SK-N-SH treated with all-trans-retinoic acid at 6 μM for 48 hours (cell line): Measurements from ENCODE around the gene ACTL8.

Experiments
- ATAC-seq: fragments of 200-7000 bp; cut with Tn5 transposase; 3 replicates; pipeline ENCODE4 v1.9.1; 2020; ENCODE audit warnings: mild to moderate bottlenecking, moderate library complexity
- ARNTL ChIP-seq: fragments of 450-650 bp; formaldehyde crosslinking; IDR thresholded peaks from 2 replicates; pipeline ENCODE4 v1.5.0; 2020; ENCODE audit warnings: low read depth, mild to moderate bottlenecking, moderate library complexity, borderline replicate concordance
- BACH2 ChIP-seq: fragments of 250-450 bp; sonication (Bioruptor Pico); IDR thresholded peaks from 2 replicates; pipeline ENCODE4 v1.9.0; 2021; ENCODE audit warnings: mild to moderate bottlenecking, borderline replicate concordance
- CREB5 ChIP-seq: fragments of 250-450 bp; sonication (Bioruptor Pico); IDR thresholded peaks from 2 replicates; pipeline ENCODE4 v1.5.1; 2020; ENCODE audit warnings: low read depth, mild to moderate bottlenecking, moderate library complexity
- CSDC2 ChIP-seq: fragments of 250-450 bp; sonication (Bioruptor Pico); IDR thresholded peaks from 2 replicates; pipeline ENCODE4 v1.5.0; 2020; ENCODE audit warnings: mild to moderate bottlenecking, moderate library complexity
- CSRNP3 ChIP-seq: fragments of 250-450 bp; sonication (Bioruptor Pico); IDR thresholded peaks from 2 replicates; pipeline ENCODE4 v1.5.1; 2021; ENCODE audit warnings: mild to moderate bottlenecking, moderate library complexity
- ESRRG ChIP-seq: fragments of 250-450 bp; sonication (Bioruptor Pico); IDR thresholded peaks from 2 replicates; pipeline ENCODE4 v1.6.1; 2021; ENCODE audit warnings: mild to moderate bottlenecking
- GLIS3 ChIP-seq: fragments of 250-450 bp; sonication (Bioruptor Pico); IDR thresholded peaks from 2 replicates; pipeline ENCODE4 v1.5.0; 2020; ENCODE audit warnings: mild to moderate bottlenecking, moderate library complexity
- OSR1 ChIP-seq: fragments of 250-450 bp; sonication (Bioruptor Pico); IDR thresholded peaks from 2 replicates; pipeline ENCODE4 v1.8.0; 2022; ENCODE audit warnings: moderate library complexity, mild to moderate bottlenecking, inconsistent platforms
- PATZ1 ChIP-seq: fragments of 250-450 bp; sonication (Bioruptor Pico); IDR thresholded peaks from 2 replicates; pipeline ENCODE4 v1.8.0; 2020; ENCODE audit warnings: mild to moderate bottlenecking, moderate library complexity, borderline replicate concordance
- PPARA ChIP-seq: fragments of 250-450 bp; sonication (Bioruptor Pico); IDR thresholded peaks from 2 replicates; pipeline ENCODE4 v1.5.0; 2020; ENCODE audit warnings: mild to moderate bottlenecking, borderline replicate concordance
- RARB ChIP-seq: fragments of 250-450 bp; sonication (Bioruptor Pico); IDR thresholded peaks from 2 replicates; pipeline ENCODE4 v1.8.0; 2021; ENCODE audit warnings: mild to moderate bottlenecking, moderate library complexity
- SNAI2 ChIP-seq: fragments of 250-450 bp; sonication (Bioruptor Pico); IDR thresholded peaks from 2 replicates; pipeline ENCODE4 v1.5.0; 2020; ENCODE audit warnings: mild to moderate bottlenecking, moderate library complexity
- TCF4 ChIP-seq: fragments of 250-450 bp; sonication (Bioruptor Pico); IDR thresholded peaks from 2 replicates; pipeline ENCODE4 v1.8.0; 2021; ENCODE audit warnings: mild to moderate bottlenecking, moderate library complexity, borderline replicate concordance
- TOX ChIP-seq: fragments of 250-450 bp; sonication (Bioruptor Pico); IDR thresholded peaks from 2 replicates; pipeline ENCODE4 v1.8.0; 2021; ENCODE audit warnings: mild to moderate bottlenecking, moderate library complexity, borderline replicate concordance
- TSHZ2 ChIP-seq: fragments of 250-450 bp; sonication (Bioruptor Pico); IDR thresholded peaks from 2 replicates; pipeline ENCODE4 v1.5.0; 2020; ENCODE audit warnings: mild to moderate bottlenecking, moderate library complexity
- ZC3H10 ChIP-seq: fragments of 250-450 bp; sonication (Bioruptor Pico); IDR thresholded peaks from 2 replicates; pipeline ENCODE4 v1.5.1; 2021; ENCODE audit warnings: mild to moderate bottlenecking, moderate library complexity
- ZFP3 ChIP-seq: fragments of 250-450 bp; sonication (Bioruptor Pico); IDR thresholded peaks from 2 replicates; pipeline ENCODE4 v1.5.0; 2020; ENCODE audit warnings: mild to moderate bottlenecking, moderate library complexity
- ZFP30 ChIP-seq: fragments of 450-650 bp; formaldehyde crosslinking; IDR thresholded peaks from 2 replicates; pipeline ENCODE4 v1.5.0; 2022; ENCODE audit warnings: mild to moderate bottlenecking, moderate library complexity
- ZNF70 ChIP-seq: fragments of 450-650 bp; formaldehyde crosslinking; IDR thresholded peaks from 2 replicates; pipeline ENCODE4 v1.5.0; 2020; ENCODE audit warnings: mild to moderate bottlenecking, moderate library complexity
- ZNF8 ChIP-seq: fragments of 450-650 bp; formaldehyde crosslinking; IDR thresholded peaks from 2 replicates; pipeline ENCODE4 v1.5.0; 2020; ENCODE audit warnings: mild to moderate bottlenecking, moderate library complexity

ACTL8 gene

GRCh38 chr1:17750333-17750732 lies 4.8 kb upstream of the ACTL8 start:
- no peak for TF ChIP-seq CSDC2
- no peak for TF ChIP-seq ZC3H10 (CRISPR knock-in tag)
- no peak for TF ChIP-seq ZNF70
- TF ChIP-seq TOX (CRISPR knock-in tag), result no peak
- TF ChIP-seq RARB (CRISPR knock-in tag), result no peak
- TF ChIP-seq GLIS3 (CRISPR knock-in tag), result no peak
- no peak for TF ChIP-seq CREB5 (CRISPR knock-in tag)
- TF ChIP-seq ZFP30 (CRISPR knock-in tag), result no peak
- TF ChIP-seq ZNF8 (CRISPR knock-in tag), result no peak
- no peak for TF ChIP-seq TSHZ2 (CRISPR knock-in tag)
- TF ChIP-seq BACH2, result no peak
- TF ChIP-seq ARNTL (CRISPR knock-in tag), result no peak
- TF ChIP-seq TCF4 (CRISPR knock-in tag), result no peak
- TF ChIP-seq ESRRG (CRISPR knock-in tag), result no peak
- TF ChIP-seq PATZ1 (CRISPR knock-in tag), result no peak
- no peak for TF ChIP-seq SNAI2 (CRISPR knock-in tag)
- no peak for ATAC-seq

GRCh38 chr1:17752356-17752755 lies 2.8 kb upstream of the ACTL8 start:
- no peak for ATAC-seq
- no peak for TF ChIP-seq CREB5 (CRISPR knock-in tag)
- no peak for TF ChIP-seq ZNF8 (CRISPR knock-in tag)
- no peak for TF ChIP-seq ZNF70
- no peak for TF ChIP-seq PPARA (CRISPR knock-in tag)

GRCh38 chr1:17757426-17757825 lies 2.3 kb downstream of the ACTL8 start:
- ATAC-seq, result no peak
- TF ChIP-seq CSRNP3, result no peak
- TF ChIP-seq ESRRG (CRISPR knock-in tag), result no peak
- no peak for TF ChIP-seq ZFP3
- no peak for TF ChIP-seq BACH2
- no peak for TF ChIP-seq OSR1 (CRISPR knock-in tag)
- TF ChIP-seq GLIS3 (CRISPR knock-in tag), result no peak
- TF ChIP-seq ARNTL (CRISPR knock-in tag), result no peak
- TF ChIP-seq ZNF70, result no peak
- TF ChIP-seq RARB (CRISPR knock-in tag), result no peak
- TF ChIP-seq CSDC2, result no peak
- no peak for TF ChIP-seq PPARA (CRISPR knock-in tag)

GRCh38 chr1:17759114-17759513 lies 4.0 kb downstream of the ACTL8 start:
- ATAC-seq, result no peak
- TF ChIP-seq ZNF8 (CRISPR knock-in tag) (no peak), PPARA (CRISPR knock-in tag) (no peak), TSHZ2 (CRISPR knock-in tag) (no peak), ARNTL (CRISPR knock-in tag) (no peak), TOX (CRISPR knock-in tag) (no peak), CSRNP3 (no peak), OSR1 (CRISPR knock-in tag) (no peak), ESRRG (CRISPR knock-in tag) (no peak), GLIS3 (CRISPR knock-in tag) (no peak)
